GM23338 (cell line): ENCODE measurements around the gene ALPL. TPM values are rescaled to one million over a fixed set of nuclear protein-coding genes. Genes with fewer than 3 reads are reported as not detected.

ENCODE experiments used
- ATAC-seq: fragments of 200-7000 bp; cut with Tn5 transposase; 3 replicates; pipeline ENCODE4 v1.9.1; 2020
- DNase-seq: peaks from one replicate; pipeline ENCODE4 v3.0.0-alpha.2; 2015; ENCODE audit warnings: low spot score
- H2AFZ ChIP-seq: fragments of 200-600 bp; sonication (generic); 2 replicates; pipeline ENCODE4 v1.8.0; 2016; ENCODE audit warnings: antibody characterized with exemption, mild to moderate bottlenecking, moderate library complexity
- H3F3A ChIP-seq: fragments of 200-600 bp; sonication (generic); replicated peaks from 2 replicates; pipeline ENCODE4 v1.8.0; 2017; ENCODE audit warnings: antibody characterized with exemption, mixed run types, low read depth
- H3K27ac ChIP-seq: fragments of 200-600 bp; sonication (generic); 2 replicates; pipeline ENCODE4 v1.6.1; 2016; ENCODE audit warnings: low read depth
- H3K27me3 ChIP-seq: fragments of 200-600 bp; sonication (generic); 2 replicates; pipeline ENCODE4 v1.8.0; 2016; ENCODE audit warnings: mild to moderate bottlenecking, mixed run types, moderate library complexity; ENCODE audit not compliant: insufficient read depth
- H3K36me3 ChIP-seq: fragments of 200-600 bp; sonication (generic); 2 replicates; pipeline ENCODE4 v1.8.0; 2016; ENCODE audit warnings: mild to moderate bottlenecking; ENCODE audit not compliant: insufficient read depth
- H3K4me1 ChIP-seq: fragments of 200-600 bp; sonication (generic); 2 replicates; pipeline ENCODE4 v1.8.0; 2016; ENCODE audit warnings: mild to moderate bottlenecking, moderate library complexity; ENCODE audit not compliant: insufficient read depth
- H3K4me2 ChIP-seq: fragments of 200-600 bp; sonication (generic); 2 replicates; pipeline ENCODE4 v1.7.1; 2017; ENCODE audit warnings: mixed run types
- H3K4me3 ChIP-seq: fragments of 200-600 bp; sonication (generic); 2 replicates; pipeline ENCODE4 v1.6.1; 2016; ENCODE audit warnings: mixed run types
- H3K79me2 ChIP-seq: fragments of 200-600 bp; sonication (generic); replicated peaks from 2 replicates; pipeline ENCODE4 v1.8.0; 2017; ENCODE audit warnings: mild to moderate bottlenecking; ENCODE audit not compliant: insufficient read depth
- H3K9me2 ChIP-seq: fragments of 200-600 bp; sonication (generic); 2 replicates; pipeline ENCODE4 v1.8.0; 2017; ENCODE audit not compliant: insufficient read depth
- H4K20me1 ChIP-seq: fragments of 200-600 bp; sonication (generic); replicated peaks from 2 replicates; pipeline ENCODE4 v1.8.0; 2017; ENCODE audit warnings: mild to moderate bottlenecking; ENCODE audit not compliant: insufficient read depth
- H3K27ac Mint-ChIP-seq: 2 replicates; pipeline ENCODE4 v1.8.0; 2020; ENCODE audit warnings: inconsistent platforms, mild to moderate bottlenecking, moderate library complexity, mixed read lengths
- H3K27me3 Mint-ChIP-seq: 3 replicates; pipeline ENCODE4 v1.8.0; 2022; ENCODE audit warnings: low read depth, mild to moderate bottlenecking, moderate library complexity, mixed read lengths, inconsistent platforms; ENCODE audit not compliant: insufficient read depth, poor library complexity
- H3K36me3 Mint-ChIP-seq: 3 replicates; pipeline ENCODE4 v1.8.0; 2021; ENCODE audit warnings: low read depth, mild to moderate bottlenecking, inconsistent platforms, moderate library complexity, mixed read lengths
- H3K4me1 Mint-ChIP-seq: 3 replicates; pipeline ENCODE4 v1.8.0; 2020; ENCODE audit warnings: mild to moderate bottlenecking, inconsistent platforms, mixed read lengths
- H3K4me3 Mint-ChIP-seq: 3 replicates; pipeline ENCODE4 v1.8.0; 2021; ENCODE audit warnings: moderate library complexity, mild to moderate bottlenecking, inconsistent platforms, mixed read lengths
- H3K9me3 Mint-ChIP-seq: 3 replicates; pipeline ENCODE4 v1.8.0; 2020; ENCODE audit warnings: moderate library complexity, mild to moderate bottlenecking, inconsistent platforms, mixed read lengths
- CREB1 ChIP-seq: fragments of 250-450 bp; sonication (Bioruptor Pico); IDR thresholded peaks from 2 replicates; pipeline ENCODE4 v1.5.0; 2020; ENCODE audit warnings: low read depth, mild to moderate bottlenecking, moderate library complexity
- EZH2 ChIP-seq: fragments of 200-600 bp; sonication (generic); IDR thresholded peaks from one replicate; pipeline ENCODE4 v1.8.0; 2017; ENCODE audit warnings: antibody characterized with exemption, mild to moderate bottlenecking, low read depth; ENCODE audit not compliant: unreplicated experiment
- EZH2phosphoT487 ChIP-seq: fragments of 200-600 bp; sonication (generic); IDR thresholded peaks from one replicate; pipeline ENCODE4 v1.8.1; 2018; ENCODE audit warnings: antibody characterized with exemption; ENCODE audit not compliant: unreplicated experiment
- NANOG ChIP-seq: IDR thresholded peaks from 2 replicates; pipeline ENCODE4 v1.6.1; 2016; ENCODE audit warnings: antibody characterized with exemption, borderline replicate concordance
- POLR2AphosphoS5 ChIP-seq: IDR thresholded peaks from 2 replicates; pipeline ENCODE4 v1.6.1; 2016; ENCODE audit warnings: antibody characterized with exemption, low read depth
- STAT1 ChIP-seq: IDR thresholded peaks from one replicate; pipeline ENCODE4 v1.6.1; 2016; ENCODE audit warnings: antibody characterized with exemption; ENCODE audit not compliant: unreplicated experiment
- ZNF114 ChIP-seq: fragments of 250-450 bp; sonication (Bioruptor Pico); IDR thresholded peaks from 2 replicates; pipeline ENCODE4 v1.5.0; 2020; ENCODE audit warnings: mild to moderate bottlenecking, moderate library complexity
- ZNF331 ChIP-seq: fragments of 250-450 bp; sonication (Bioruptor Pico); IDR thresholded peaks from 2 replicates; pipeline ENCODE4 v1.5.0; 2020; ENCODE audit warnings: low read depth, mild to moderate bottlenecking, moderate library complexity
- polyA plus RNA-seq: library from polyadenylated mRNA; unstranded; fragments of >200 nt; fragmentation: Nextera tagmentation; extraction: Ambion mirVana; gene quantifications from 2 replicates; pipeline ENCODE4 v1.2.1, GENCODE V29; 2016
- total RNA-seq: library from RNA; depleted of rRNA; stranded (reverse); fragments of >200 nt; shearing (Covaris generic); gene quantifications from 2 replicates; pipeline ENCODE4 v1.2.3, GENCODE V29; 2014
- TF ChIP-seq, protein P1 (sequence below): IDR thresholded peaks from one replicate; pipeline ENCODE4 v1.6.1; 2018; ENCODE audit warnings: antibody characterized with exemption; ENCODE audit not compliant: unreplicated experiment
- TF ChIP-seq, protein P2 (sequence below), 2 experiments: fragments of 200-600 bp in 1 of 2; sonication (generic) in 1 of 2; conservative IDR thresholded peaks; 2 replicates each; pipeline versions ENCODE4 v1.5.1 to v1.6.1; 2016 to 2017; ENCODE audit warnings: antibody characterized with exemption in 2 of 2, low read depth in 2 of 2, mild to moderate bottlenecking in 2 of 2, moderate library complexity in 1 of 2
- TF ChIP-seq, protein P3 (sequence below): IDR thresholded peaks from 2 replicates; pipeline ENCODE4 v1.6.1; 2016; ENCODE audit warnings: antibody characterized with exemption

ALPL gene
- total and polyA plus RNA-seq, 2 experiments from 2014 or later, result 116 to 187 TPM

DNA sequence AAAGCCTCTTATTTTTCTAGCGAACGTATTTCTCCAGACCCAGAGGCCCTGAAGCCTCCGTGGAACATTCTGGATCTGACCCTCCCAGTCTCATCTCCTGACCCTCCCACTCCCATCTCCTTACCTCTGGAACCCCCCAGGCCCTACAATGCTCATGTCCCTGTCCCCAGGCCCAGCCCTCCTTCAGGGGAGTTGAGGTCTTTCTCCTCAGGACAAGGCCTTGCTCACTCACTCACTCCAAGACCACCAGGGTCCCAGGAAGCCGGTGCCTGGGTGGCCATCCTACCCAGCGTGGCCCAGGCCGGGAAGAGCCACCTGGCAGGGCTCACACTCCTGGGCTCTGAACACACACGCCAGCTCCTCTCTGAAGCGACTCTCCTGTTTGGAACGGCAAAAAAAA, 68.7 kb downstream of the ALPL start (continued):
- TF ChIP-seq, protein P1, sequence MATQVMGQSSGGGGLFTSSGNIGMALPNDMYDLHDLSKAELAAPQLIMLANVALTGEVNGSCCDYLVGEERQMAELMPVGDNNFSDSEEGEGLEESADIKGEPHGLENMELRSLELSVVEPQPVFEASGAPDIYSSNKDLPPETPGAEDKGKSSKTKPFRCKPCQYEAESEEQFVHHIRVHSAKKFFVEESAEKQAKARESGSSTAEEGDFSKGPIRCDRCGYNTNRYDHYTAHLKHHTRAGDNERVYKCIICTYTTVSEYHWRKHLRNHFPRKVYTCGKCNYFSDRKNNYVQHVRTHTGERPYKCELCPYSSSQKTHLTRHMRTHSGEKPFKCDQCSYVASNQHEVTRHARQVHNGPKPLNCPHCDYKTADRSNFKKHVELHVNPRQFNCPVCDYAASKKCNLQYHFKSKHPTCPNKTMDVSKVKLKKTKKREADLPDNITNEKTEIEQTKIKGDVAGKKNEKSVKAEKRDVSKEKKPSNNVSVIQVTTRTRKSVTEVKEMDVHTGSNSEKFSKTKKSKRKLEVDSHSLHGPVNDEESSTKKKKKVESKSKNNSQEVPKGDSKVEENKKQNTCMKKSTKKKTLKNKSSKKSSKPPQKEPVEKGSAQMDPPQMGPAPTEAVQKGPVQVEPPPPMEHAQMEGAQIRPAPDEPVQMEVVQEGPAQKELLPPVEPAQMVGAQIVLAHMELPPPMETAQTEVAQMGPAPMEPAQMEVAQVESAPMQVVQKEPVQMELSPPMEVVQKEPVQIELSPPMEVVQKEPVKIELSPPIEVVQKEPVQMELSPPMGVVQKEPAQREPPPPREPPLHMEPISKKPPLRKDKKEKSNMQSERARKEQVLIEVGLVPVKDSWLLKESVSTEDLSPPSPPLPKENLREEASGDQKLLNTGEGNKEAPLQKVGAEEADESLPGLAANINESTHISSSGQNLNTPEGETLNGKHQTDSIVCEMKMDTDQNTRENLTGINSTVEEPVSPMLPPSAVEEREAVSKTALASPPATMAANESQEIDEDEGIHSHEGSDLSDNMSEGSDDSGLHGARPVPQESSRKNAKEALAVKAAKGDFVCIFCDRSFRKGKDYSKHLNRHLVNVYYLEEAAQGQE, result no peak
- TF ChIP-seq NANOG (no peak), POLR2AphosphoS5 (no peak), STAT1 (no peak), ZNF331 (CRISPR knock-in tag) (no peak), CREB1 (CRISPR knock-in tag) (no peak), EZH2phosphoT487 (no peak)
- TF ChIP-seq, protein P2, sequence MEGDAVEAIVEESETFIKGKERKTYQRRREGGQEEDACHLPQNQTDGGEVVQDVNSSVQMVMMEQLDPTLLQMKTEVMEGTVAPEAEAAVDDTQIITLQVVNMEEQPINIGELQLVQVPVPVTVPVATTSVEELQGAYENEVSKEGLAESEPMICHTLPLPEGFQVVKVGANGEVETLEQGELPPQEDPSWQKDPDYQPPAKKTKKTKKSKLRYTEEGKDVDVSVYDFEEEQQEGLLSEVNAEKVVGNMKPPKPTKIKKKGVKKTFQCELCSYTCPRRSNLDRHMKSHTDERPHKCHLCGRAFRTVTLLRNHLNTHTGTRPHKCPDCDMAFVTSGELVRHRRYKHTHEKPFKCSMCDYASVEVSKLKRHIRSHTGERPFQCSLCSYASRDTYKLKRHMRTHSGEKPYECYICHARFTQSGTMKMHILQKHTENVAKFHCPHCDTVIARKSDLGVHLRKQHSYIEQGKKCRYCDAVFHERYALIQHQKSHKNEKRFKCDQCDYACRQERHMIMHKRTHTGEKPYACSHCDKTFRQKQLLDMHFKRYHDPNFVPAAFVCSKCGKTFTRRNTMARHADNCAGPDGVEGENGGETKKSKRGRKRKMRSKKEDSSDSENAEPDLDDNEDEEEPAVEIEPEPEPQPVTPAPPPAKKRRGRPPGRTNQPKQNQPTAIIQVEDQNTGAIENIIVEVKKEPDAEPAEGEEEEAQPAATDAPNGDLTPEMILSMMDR (conservative IDR thresholded peaks at IDR 0.05; ENCODE audit: low read depth in 2 of 2), result no peak
- TF ChIP-seq, protein P3, sequence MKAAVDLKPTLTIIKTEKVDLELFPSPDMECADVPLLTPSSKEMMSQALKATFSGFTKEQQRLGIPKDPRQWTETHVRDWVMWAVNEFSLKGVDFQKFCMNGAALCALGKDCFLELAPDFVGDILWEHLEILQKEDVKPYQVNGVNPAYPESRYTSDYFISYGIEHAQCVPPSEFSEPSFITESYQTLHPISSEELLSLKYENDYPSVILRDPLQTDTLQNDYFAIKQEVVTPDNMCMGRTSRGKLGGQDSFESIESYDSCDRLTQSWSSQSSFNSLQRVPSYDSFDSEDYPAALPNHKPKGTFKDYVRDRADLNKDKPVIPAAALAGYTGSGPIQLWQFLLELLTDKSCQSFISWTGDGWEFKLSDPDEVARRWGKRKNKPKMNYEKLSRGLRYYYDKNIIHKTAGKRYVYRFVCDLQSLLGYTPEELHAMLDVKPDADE, result no peak

GRCh38 chr1:21579791-21580190, 70.6 kb downstream of the ALPL start:
- Histone ChIP-seq H3K27me3 (no peaks in the 10 kb centered on the region), H3F3A (no peaks in the 10 kb centered on the region), H3K9me2 (no peaks in the 10 kb centered on the region), H4K20me1 (no peaks in the 10 kb centered on the region), H3K4me3 (no peak overlapping the region), H2AFZ (no peak overlapping the region), H3K79me2 (no peaks in the 10 kb centered on the region), H3K4me2 (no peak overlapping the region), H3K36me3 (no peaks in the 10 kb centered on the region), H3K4me1 (no peaks in the 10 kb centered on the region), H3K27ac (no peak overlapping the region)
- Mint-ChIP-seq H3K27me3 (peaks cover 9% of the 10 kb centered on the region), H3K27ac (no peak overlapping the region), H3K9me3 (no peaks in the 10 kb centered on the region), H3K4me1 (no peaks in the 10 kb centered on the region), H3K36me3 (no peaks in the 10 kb centered on the region; the same call in 2 of the 3 replicates), H3K4me3 (no peak overlapping the region)
- ATAC-seq, result no peak
- no peak for DNase-seq
- TF ChIP-seq CREB1 (CRISPR knock-in tag) (no peak), POLR2AphosphoS5 (no peak), ZNF114 (no peak), EZH2phosphoT487 (no peak), EZH2 (no peak)
- TF ChIP-seq, protein P2 (conservative IDR thresholded peaks at IDR 0.05; ENCODE audit: low read depth in 2 of 2), result no peak
